NCI-H1436 treated with DMSO at 0.1 percent for 48 hours (cell line): ENCODE results near the gene PSMD14.
A peak's percentile ranks its signal among the peaks of the same experiment; 100 is the strongest.
"Not testable (repeated sequence)": the region's sequence is repeated elsewhere in the genome, so short reads cannot be mapped to it uniquely, and the experiment has no call there.

Experiments used
- DNase-seq: peaks from one replicate; lab custom pipeline; 2025; lab: John Stamatoyannopoulos, UW

Gene PSMD14

DNA sequence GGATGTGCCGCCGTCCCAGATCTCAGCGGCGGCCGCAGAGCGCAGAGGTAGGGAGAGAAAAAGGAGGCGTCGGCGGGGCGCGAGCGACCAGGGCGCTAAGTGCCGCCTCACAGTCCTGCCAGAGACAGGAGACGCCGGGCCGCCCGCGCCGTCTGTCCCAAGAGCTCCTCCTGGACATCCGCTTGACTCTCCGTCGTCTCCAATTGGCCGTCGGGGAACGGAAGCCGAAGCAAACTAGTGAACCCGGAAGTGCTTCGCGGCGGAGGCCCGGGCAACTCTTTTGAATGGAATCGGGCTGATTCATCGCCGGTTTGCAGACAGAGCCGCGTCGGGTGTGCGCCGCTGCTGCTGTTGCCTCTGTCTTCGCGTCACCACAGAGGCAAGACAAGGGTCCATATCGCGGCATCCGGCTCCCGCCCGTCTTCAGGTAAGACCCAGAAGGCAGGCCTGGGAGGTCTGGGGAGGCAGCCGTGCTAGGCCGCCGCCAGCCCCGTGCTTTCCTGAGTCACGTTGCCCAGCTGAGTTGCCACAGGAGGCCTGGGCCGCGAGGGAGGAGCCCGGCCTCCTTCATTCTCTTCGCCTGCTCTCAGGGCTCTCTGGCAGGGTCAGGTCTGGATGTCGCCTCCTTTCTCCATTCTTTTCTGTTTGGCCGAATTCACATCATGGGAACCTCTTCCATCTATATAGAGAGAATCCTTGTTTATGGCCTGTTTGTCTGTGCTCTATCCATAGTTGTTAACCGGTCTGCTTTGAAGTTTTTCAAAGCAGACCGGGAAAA, at the start of gene PSMD14:
Gene PSMD14, plus strand, starts transcription at position 248 of the 778 bp plus-strand sequence. CDS start 10,401 bp downstream, outside the sequence.
- DNase-seq = peak; percentile 85

DNA sequence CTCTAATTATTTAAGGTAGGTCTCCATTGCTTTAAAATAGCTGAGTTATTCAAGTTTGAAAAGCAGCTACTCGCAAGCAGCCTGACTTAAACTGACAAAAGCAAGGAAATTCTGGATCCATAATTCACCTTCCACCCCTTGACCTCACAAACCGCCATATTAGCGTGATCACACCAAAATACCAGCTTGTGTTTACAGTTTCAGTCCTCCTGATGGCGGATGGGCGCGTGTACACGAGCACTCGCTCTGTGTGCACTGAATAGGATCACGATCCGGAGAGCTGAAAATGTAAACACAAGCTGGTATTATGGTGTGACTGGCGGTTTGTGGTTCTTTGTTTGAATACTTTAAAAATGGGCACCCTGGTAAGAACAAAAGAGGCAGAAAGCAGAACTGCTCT, 42.4 kb upstream of the PSMD14 start:
- no peak for DNase-seq

GRCh38 chr2:161269111-161269510, 39.1 kb upstream of the PSMD14 start:
- no peak for DNase-seq

- peak; percentile 18 for DNase-seq
Observed at GRCh38 chr2:161273038-161273760, 35.0 kb upstream of the PSMD14 start.

- DNase-seq = not testable (repeated sequence)
Observed at GRCh38 chr2:161278564-161279229, 29.5 kb upstream of the PSMD14 start.

- DNase-seq = not testable (repeated sequence)
Observed at GRCh38 chr2:161279230-161279815, 28.9 kb upstream of the PSMD14 start.

- not testable (repeated sequence) for DNase-seq
Observed at GRCh38 chr2:161280906-161281323, 27.3 kb upstream of the PSMD14 start.

- not testable (repeated sequence) for DNase-seq
Observed at GRCh38 chr2:161281615-161282310, 26.5 kb upstream of the PSMD14 start.

DNA sequence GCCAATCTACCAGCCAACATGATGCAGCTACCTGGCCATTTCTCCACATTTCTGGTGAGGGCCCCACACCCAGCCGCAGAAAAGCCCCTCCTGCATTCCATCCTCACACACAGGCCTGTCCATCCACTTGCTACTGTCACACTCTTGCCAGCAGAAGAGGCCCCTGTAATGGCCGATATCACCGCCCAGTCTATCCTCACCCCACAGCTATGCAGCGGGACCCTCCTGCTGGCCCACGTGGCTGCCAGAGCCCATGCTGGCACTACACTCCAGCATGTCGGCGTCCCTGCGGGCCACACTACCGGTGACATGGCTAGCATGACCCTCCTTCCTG, 25.9 kb upstream of the PSMD14 start:
- not testable (repeated sequence) for DNase-seq

- no peak for DNase-seq
Observed at GRCh38 chr2:161283926-161284325, 24.3 kb upstream of the PSMD14 start.

DNA sequence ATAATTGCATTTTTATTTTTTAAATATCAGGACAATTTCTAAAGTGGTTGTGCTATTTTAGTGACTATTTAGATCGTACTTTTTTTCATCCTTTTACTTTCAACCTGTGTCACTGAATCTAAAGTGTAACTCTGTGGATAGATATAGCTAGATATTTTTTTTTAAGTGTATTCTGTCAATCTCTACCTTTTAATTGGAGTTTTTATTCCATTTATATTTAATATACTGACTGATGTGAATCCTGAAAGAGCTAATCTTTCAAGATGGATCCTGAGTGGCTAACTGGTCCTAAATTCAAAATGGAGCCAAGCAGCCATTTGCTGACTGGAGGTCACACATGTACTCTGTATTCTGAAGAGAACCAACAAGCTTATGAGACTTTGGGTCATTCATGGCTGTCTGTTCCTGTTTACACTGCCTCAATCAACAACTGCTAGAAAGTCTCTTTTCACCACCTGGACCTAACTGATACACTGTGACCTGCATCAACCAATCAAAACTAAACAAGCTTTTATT, 4.6 kb upstream of the PSMD14 start:
- no peak for DNase-seq

- DNase-seq = no peak
Observed at GRCh38 chr2:161306919-161307318, 1.3 kb upstream of the PSMD14 start.

- DNase-seq = no peak
Observed at GRCh38 chr2:161307676-161308075, 549 bp upstream of the PSMD14 start.

DNA sequence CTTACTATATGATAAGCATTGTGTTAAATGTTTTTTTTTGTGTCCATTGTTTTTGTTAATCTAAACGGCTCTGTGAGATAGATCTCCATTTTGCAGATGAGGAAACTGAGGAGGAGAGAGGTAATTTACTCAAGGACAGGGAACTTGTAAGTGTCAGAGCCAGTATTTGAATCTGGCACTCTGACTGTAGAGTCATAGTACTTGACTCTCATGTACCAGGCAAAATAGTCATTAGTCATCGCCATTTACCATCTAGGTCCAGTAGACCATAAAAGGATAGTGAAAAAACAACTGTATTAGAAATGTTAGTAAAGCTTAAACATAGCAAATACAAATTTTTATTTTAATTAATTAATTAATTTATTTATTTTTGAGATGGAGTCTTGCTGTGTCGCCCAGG, 4.8 kb downstream of the PSMD14 start:
- DNase-seq = no peak

DNA sequence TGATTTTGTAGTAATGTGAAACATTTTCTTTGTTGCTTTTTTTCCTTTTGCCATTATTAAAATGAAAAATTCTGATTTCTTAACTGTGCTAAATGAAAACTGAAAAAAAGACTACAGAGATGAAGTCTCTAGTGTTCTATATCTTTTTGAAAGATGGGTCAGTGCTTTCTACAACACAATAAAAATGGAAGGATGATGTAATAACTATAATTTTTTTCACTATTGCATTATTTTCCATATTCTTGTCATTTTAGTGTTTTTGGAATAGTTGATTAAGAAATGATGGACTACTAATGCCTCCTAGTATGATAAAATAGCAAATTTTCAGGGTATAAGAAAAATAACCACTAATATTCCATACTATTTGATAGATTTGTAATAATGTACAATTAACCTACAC, 7.2 kb downstream of the PSMD14 start:
- DNase-seq = no peak

DNA sequence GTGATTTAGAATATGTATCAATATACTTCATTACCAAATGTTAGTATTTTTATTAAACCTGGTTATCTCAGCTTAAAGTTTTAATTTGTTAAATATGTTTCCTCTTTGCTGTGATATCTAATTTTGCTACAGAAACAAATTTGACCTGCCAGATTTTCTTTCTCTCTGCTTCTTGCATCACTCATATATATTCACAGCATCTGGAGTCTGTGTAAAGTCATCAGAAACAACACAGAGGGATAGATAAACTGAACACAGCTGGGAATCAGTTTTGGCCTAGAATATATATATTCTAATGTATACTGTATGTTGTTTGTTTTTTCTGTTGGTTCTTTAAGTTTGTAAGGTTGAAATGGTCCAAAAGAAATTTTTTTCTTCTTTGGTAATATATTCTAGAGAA, 8.5 kb downstream of the PSMD14 start:
- DNase-seq = no peak

DNA sequence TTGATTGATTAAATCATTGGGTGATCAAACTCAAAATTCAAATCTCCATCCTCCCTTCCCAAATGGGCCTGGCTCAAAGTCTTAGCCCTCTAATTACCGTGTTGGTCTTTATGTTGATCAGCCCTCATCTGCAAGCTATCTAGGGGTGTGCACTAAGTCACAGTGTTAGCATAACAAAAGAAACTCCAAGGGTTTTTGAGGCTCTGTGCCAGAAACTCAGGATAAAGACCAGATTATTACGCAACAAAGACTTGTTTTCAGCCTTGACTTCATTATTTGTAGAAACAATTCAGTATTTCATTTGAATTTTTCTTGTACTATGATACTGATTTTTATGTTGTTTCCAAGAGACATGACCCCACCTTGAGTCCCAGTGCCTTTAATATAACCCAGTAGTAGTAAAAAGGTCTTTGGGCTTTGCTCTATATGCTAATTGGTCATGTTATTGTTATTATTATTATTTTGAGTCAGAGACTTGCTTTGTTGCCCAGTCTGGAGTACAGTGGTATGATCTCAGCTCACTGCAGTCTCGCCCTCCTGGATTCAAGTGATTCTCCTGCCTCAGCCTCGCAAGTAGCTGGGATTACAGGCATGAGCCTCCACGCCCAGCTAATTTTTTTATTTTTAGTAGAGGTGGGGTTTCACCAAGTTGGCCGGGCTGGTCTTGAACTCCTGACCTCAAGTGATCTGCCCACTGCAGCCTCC, 13.9 kb downstream of the PSMD14 start:
- DNase-seq = no peak

- DNase-seq = no peak
Observed at GRCh38 chr2:161324876-161325275, 16.7 kb downstream of the PSMD14 start.

GRCh38 chr2:161327582-161327981, 19.4 kb downstream of the PSMD14 start:
- no peak for DNase-seq

- DNase-seq = no peak
Observed at GRCh38 chr2:161332371-161332967, 24.2 kb downstream of the PSMD14 start.

GRCh38 chr2:161335626-161336025, 27.4 kb downstream of the PSMD14 start:
- no peak for DNase-seq
